Endodermal cell (in vitro differentiated cells): ENCODE results near the gene NRXN2. TPM values are rescaled to one million over a fixed set of nuclear protein-coding genes. Genes with fewer than 3 reads are reported as not detected.

Experiments used
- DNase-seq: peaks from one replicate; pipeline ENCODE4 v3.0.0-alpha.2; 2017
- H3K27ac ChIP-seq: 2 replicates; pipeline ENCODE4 v1.5.1; 2013; ENCODE audit warnings: mild to moderate bottlenecking, low read depth, low read length, moderate library complexity
- H3K27me3 ChIP-seq: 2 replicates; pipeline ENCODE4 v1.6.1; 2013; ENCODE audit warnings: mild to moderate bottlenecking, low read length, moderate library complexity; ENCODE audit not compliant: insufficient read depth, control insufficient read depth, poor library complexity, severe bottlenecking
- H3K36me3 ChIP-seq: 2 replicates; pipeline ENCODE4 v1.7.0; 2013; ENCODE audit warnings: mild to moderate bottlenecking, low read length, moderate library complexity; ENCODE audit not compliant: control insufficient read depth, insufficient read depth
- H3K4me1 ChIP-seq: one replicate; pipeline ENCODE4 v1.7.0; 2013; ENCODE audit warnings: low read length; ENCODE audit not compliant: control insufficient read depth, insufficient read depth
- H3K4me3 ChIP-seq: 2 replicates; pipeline ENCODE4 v1.5.1; 2013; ENCODE audit warnings: mild to moderate bottlenecking, low read length, moderate library complexity
- H3K9ac ChIP-seq: 2 replicates; pipeline ENCODE4 v1.6.1; 2013; ENCODE audit warnings: mild to moderate bottlenecking, low read length, moderate library complexity; ENCODE audit not compliant: poor library complexity, severe bottlenecking; ENCODE audit errors: extremely low read depth
- H3K9me3 ChIP-seq: 2 replicates; pipeline ENCODE4 v1.6.1; 2013; ENCODE audit warnings: mild to moderate bottlenecking, low read length, moderate library complexity; ENCODE audit not compliant: control insufficient read depth
- H3K27ac Mint-ChIP-seq: 2 replicates; pipeline ENCODE4 v1.8.0; 2020; ENCODE audit warnings: mixed read lengths
- H3K27me3 Mint-ChIP-seq: 2 replicates; pipeline ENCODE4 v1.8.0; 2021; ENCODE audit warnings: mild to moderate bottlenecking, mixed read lengths; ENCODE audit not compliant: insufficient read depth
- H3K36me3 Mint-ChIP-seq: 2 replicates; pipeline ENCODE4 v1.8.0; 2020; ENCODE audit warnings: low read depth, mixed read lengths
- H3K4me1 Mint-ChIP-seq: 2 replicates; pipeline ENCODE4 v1.8.0; 2020; ENCODE audit warnings: mixed read lengths
- H3K4me3 Mint-ChIP-seq: 2 replicates; pipeline ENCODE4 v1.8.0; 2020; ENCODE audit warnings: mild to moderate bottlenecking, moderate library complexity, mixed read lengths
- H3K9me3 Mint-ChIP-seq: 2 replicates; pipeline ENCODE4 v1.8.0; 2020; ENCODE audit warnings: mild to moderate bottlenecking, mixed read lengths
- CTCF ChIP-seq: fragments of 200-600 bp; sonication (generic); conservative IDR thresholded peaks from 2 replicates; pipeline ENCODE4 v1.5.0; 2021; ENCODE audit warnings: antibody characterized with exemption, mild to moderate bottlenecking
- WGBS, 2 experiments: methylation state at CpG; one replicate each; pipeline versions ENCODE4 v1.1.5 to v1.1.7; 2013; ENCODE audit warnings: missing lambda C conversion rate in 2 of 2, mixed read lengths in 1 of 2; ENCODE audit not compliant: insufficient coverage in 1 of 2, insufficient read length in 1 of 2; 5-methylcytosine and 5-hydroxymethylcytosine counted together
- total RNA-seq, 2 donors: library from RNA; stranded (reverse); fragmentation: NEBNext Ultra II Directional in 1 of 2; extraction: Animal tissue kit (Norgen Biotek cat#: 25700) in 1 of 2; gene quantifications; 2 replicates in 1 of 2; 3 replicates in 1 of 2; pipeline ENCODE4 v1.2.1, GENCODE V29; 2021

The NRXN2 gene
- total RNA-seq, 2 donors from 2014 or later, result 1.00 to 1.5 TPM

- H3K27me3 Mint-ChIP-seq, result peaks cover 13% of the 10 kb centered on the region
- Histone ChIP-seq H3K27ac (no peak overlapping the region), H3K4me1 (no peaks in the 10 kb centered on the region), H3K36me3 (no peaks in the 10 kb centered on the region), H3K9me3 (peaks cover 12% of the 10 kb centered on the region), H3K9ac (no peak overlapping the region), H3K4me3 (no peak overlapping the region), H3K27me3 (no peaks in the 10 kb centered on the region)
- DNase-seq, result no peak
- H3K27ac Mint-ChIP-seq, result no peak overlapping the region
- no peaks in the 10 kb centered on the region for H3K36me3 Mint-ChIP-seq
- no peak overlapping the region for H3K4me3 Mint-ChIP-seq
- H3K9me3 Mint-ChIP-seq, result peaks cover 12% of the 10 kb centered on the region
- 91 to 95% methylated on average over 14 to 36 of the region's 36 CpGs for WGBS, 2 experiments
- H3K4me1 Mint-ChIP-seq, result no peaks in the 10 kb centered on the region
- TF ChIP-seq CTCF, result no peak
These were observed 131.5 kb downstream of the NRXN2 start for GRCh38 chr11:64591257-64592233.

GRCh38 chr11:64590763-64591221 is 132.2 kb downstream of the NRXN2 start, which contains the start of gene SLC22A12:
Gene SLC22A12, plus strand, starts transcription at chr11:64591220. Its CDS starts 337 bp downstream, at chr11:64591557.
- 85 to 98% methylated on average over 10 to 14 of the region's 14 CpGs for WGBS, 2 experiments
- Mint-ChIP-seq H3K27ac (no peak within 1 kb of the TSS), H3K9me3 (peaks cover 12% of the 10 kb centered on the region), H3K36me3 (no peaks in the 10 kb centered on the region), H3K27me3 (peaks cover 13% of the 10 kb centered on the region), H3K4me3 (no peak within 1 kb of the TSS), H3K4me1 (no peaks in the 10 kb centered on the region)
- Histone ChIP-seq H3K36me3 (no peaks in the 10 kb centered on the region), H3K27ac (no peak within 1 kb of the TSS), H3K9me3 (peaks cover 10% of the 10 kb centered on the region), H3K4me1 (no peaks in the 10 kb centered on the region), H3K4me3 (no peak within 1 kb of the TSS), H3K9ac (no peak within 1 kb of the TSS), H3K27me3 (no peaks in the 10 kb centered on the region)
- DNase-seq, result no peak
- no peak for TF ChIP-seq CTCF

- H3K4me3 Mint-ChIP-seq, result no peak overlapping the region
- no peaks in the 10 kb centered on the region for H3K4me1 Mint-ChIP-seq
- H3K36me3 ChIP-seq, result no peaks in the 10 kb centered on the region
- DNase-seq, result no peak
- 89 to 100% methylated on average over 1 of the region's 2 CpGs for WGBS, 2 experiments
- H3K36me3 Mint-ChIP-seq, result no peaks in the 10 kb centered on the region
- H3K27me3 ChIP-seq, result no peaks in the 10 kb centered on the region
- no peak overlapping the region for H3K4me3 ChIP-seq
- H3K27ac ChIP-seq, result no peak overlapping the region
- peaks cover 12% of the 10 kb centered on the region for H3K9me3 Mint-ChIP-seq
- TF ChIP-seq CTCF, result no peak
- H3K4me1 ChIP-seq, result no peaks in the 10 kb centered on the region
- H3K27me3 Mint-ChIP-seq, result peaks cover 13% of the 10 kb centered on the region
- H3K27ac Mint-ChIP-seq, result no peak overlapping the region
- H3K9ac ChIP-seq, result no peak overlapping the region
- peaks cover 5% of the 10 kb centered on the region for H3K9me3 ChIP-seq
These were observed 134.3 kb downstream of the NRXN2 start for GRCh38 chr11:64588701-64589100.
